ENCODE measurements around the gene OSCP1. TPM values are rescaled to one million over a fixed set of nuclear protein-coding genes. Genes with fewer than 3 reads are reported as not detected.

Gene OSCP1
- polyA plus RNA-seq, 1 of the 3 experiments (the other 2 are of a cell fraction): 11.9 TPM

GRCh38 chr1:36402504-36402890, 47.8 kb downstream of the OSCP1 start:
- WGBS (ENCODE audit: low lambda C conversion rate): 91% methylated on average over 4 of the region's 4 CpGs
- TF ChIP-seq MXI1 (IDR thresholded peaks at IDR 0.05; ENCODE audit: low read depth, low read length): no peak
- TF ChIP-seq USF2 (IDR thresholded peaks at IDR 0.05; ENCODE audit: borderline replicate concordance, low read depth, low read length): no peak
- TF ChIP-seq NRF1 (IDR thresholded peaks at IDR 0.05; ENCODE audit: low read depth, low read length): no peak
- no peak for TF ChIP-seq USF1 (IDR thresholded peaks at IDR 0.05; ENCODE audit: borderline replicate concordance, low read depth)
- no peak for TF ChIP-seq FOSL2 (IDR thresholded peaks at IDR 0.05; ENCODE audit: borderline replicate concordance, low read depth)
- TF ChIP-seq POLR2AphosphoS5 (IDR thresholded peaks at IDR 0.05; ENCODE audit: low read depth, low read length): no peak
- no peak for TF ChIP-seq RCOR1 (IDR thresholded peaks at IDR 0.05; ENCODE audit: low read length)
- TF ChIP-seq SIN3A (IDR thresholded peaks at IDR 0.05; ENCODE audit: borderline replicate concordance, low read depth, low read length): no peak
- no peak for TF ChIP-seq REST (IDR thresholded peaks at IDR 0.05; ENCODE audit: low read depth, low read length)
- TF ChIP-seq FOXM1 (IDR thresholded peaks at IDR 0.05; ENCODE audit: low read depth): no peak
- no peak for TF ChIP-seq ZBTB33 (IDR thresholded peaks at IDR 0.05; ENCODE audit: borderline replicate concordance, low read depth)
- TF ChIP-seq MEF2A (IDR thresholded peaks at IDR 0.05; ENCODE audit: borderline replicate concordance, low read depth): no peak
- no peak for TF ChIP-seq GATA2 (CRISPR knock-in tag; IDR thresholded peaks at IDR 0.05)
- no peaks in the 10 kb centered on the region for H3K9me2 ChIP-seq
- H3K9me3 ChIP-seq: no peaks in the 10 kb centered on the region
- H2AFZ ChIP-seq (ENCODE audit: low read depth): 0 out of 2 replicates have a peak overlapping the region, but pooled peaks have one; percentile 35
- no peak overlapping the region for H3K27ac ChIP-seq (ENCODE audit: low read depth in 2 of 2, low read length in 1 of 2)
- POLR2A ChIA-PET: no interaction called here
- no peaks in the 10 kb centered on the region for H3K27me3 ChIP-seq (ENCODE audit: insufficient read depth)
- H3K9ac ChIP-seq: no peak overlapping the region
- peaks cover under 1% of the 10 kb centered on the region; the same call in 1 of the 2 replicates for H3K79me2 ChIP-seq (ENCODE audit: insufficient read depth)
- no peak overlapping the region for H3K4me2 ChIP-seq
- H4K20me1 ChIP-seq (ENCODE audit: insufficient read depth): no peaks in the 10 kb centered on the region
- no peak for DNase-seq
- H3K4me1 ChIP-seq (ENCODE audit: control insufficient read depth in 1 of 2, insufficient read depth in 2 of 2, low read depth in 1 of 2, low read length in 1 of 2): peaks cover 0 to 3% of the 10 kb centered on the region in 2 experiments; a peak in 2 of 4 replicates
- peaks cover 8% of the 10 kb centered on the region for H3F3A ChIP-seq (replicated peaks; ENCODE audit: insufficient read depth)
- no peaks in the 10 kb centered on the region for H3K36me3 ChIP-seq (replicated peaks in 1 of 2; ENCODE audit: control insufficient read depth in 1 of 2, insufficient read depth in 2 of 2, low read length in 1 of 2)
- H3K4me3 ChIP-seq (ENCODE audit: low read depth in 2 of 2, low read length in 1 of 2): no peak overlapping the region
- CTCF ChIA-PET: interaction anchor here (1.8 kb wide), 1 partner anchor 18 kb away, joined by 5 read pairs; no protein-coding TSS in a partner anchor

Data from SK-N-SH (cell line).